ENCODE data around the gene RNF150.

Gene RNF150

GRCh38 chr4:140994015-140994414, 139.3 kb downstream of the RNF150 start:
- FAIRE-seq = no peak
- DNase-seq (ENCODE audit: insufficient read length, low spot score) = no peak

GRCh38 chr4:140993370-140993769, 139.9 kb downstream of the RNF150 start:
- FAIRE-seq (no peak), DNase-seq (ENCODE audit: insufficient read length, low spot score) (no peak)

GRCh38 chr4:140989944-140990343, 143.3 kb downstream of the RNF150 start:
- DNase-seq (ENCODE audit: insufficient read length, low spot score) = no peak
- FAIRE-seq = no peak

DNA sequence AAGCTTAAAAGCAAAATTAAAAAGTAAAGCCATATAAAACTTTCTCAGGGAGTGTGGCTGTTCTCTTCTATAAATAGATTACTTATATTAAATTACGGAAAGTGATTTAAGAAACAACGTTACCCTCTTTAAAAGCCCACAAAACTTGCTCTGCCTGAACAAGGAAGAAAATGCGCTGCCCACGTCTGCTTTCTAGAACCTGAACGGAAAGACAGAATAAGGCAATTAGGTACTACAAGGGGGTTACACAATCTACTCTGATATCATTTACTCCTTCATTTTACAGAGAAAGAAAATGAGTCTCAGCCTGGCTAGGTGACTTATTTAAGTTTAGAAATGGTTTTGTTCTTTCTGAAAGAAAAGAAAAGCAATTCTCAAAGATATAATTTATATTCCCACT, 147.2 kb downstream of the RNF150 start:
- no peak for FAIRE-seq
- DNase-seq (ENCODE audit: insufficient read length, low spot score) = no peak

DNA sequence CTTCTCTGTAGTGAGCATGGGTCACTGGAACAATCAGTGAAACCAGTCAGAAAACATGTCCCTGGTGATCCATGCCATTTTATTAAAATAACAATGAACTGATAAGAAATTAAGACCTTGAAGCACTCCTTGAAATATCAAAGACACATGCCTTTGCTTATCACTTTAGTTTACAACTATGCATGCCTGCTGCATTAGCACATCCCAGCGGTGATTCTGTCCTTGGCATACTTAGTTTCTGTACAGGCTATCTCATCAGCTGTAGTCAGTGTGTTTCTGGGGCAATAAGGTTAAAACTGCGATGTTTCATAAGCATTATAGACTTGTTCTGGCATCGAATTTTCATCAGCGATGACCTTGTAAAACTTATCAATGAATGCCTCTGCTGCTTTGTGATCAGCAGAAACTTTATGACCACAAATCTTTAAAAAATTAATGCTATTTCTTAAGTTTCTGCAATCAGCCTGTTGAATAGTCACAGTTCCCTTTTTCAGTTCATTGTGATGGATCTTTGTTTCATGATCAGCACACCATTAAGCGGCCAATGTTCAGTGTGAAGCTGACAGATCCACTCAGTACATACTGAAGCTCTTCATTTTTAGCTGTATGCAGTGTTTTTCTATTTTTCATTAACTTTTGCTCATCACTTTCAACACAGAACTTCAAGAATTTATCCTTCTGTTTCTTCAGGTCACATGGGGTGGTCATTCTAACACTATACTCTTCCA, 150.5 kb downstream of the RNF150 start:
- DNase-seq (ENCODE audit: insufficient read length, low spot score) = no peak
- no peak for FAIRE-seq

GRCh38 chr4:140980426-140981200, 152.7 kb downstream of the RNF150 start:
- no peak for FAIRE-seq
- DNase-seq (ENCODE audit: insufficient read length, low spot score) = no peak

GRCh38 chr4:140976768-140977167, 156.5 kb downstream of the RNF150 start:
- DNase-seq (ENCODE audit: insufficient read length, low spot score) (no peak), FAIRE-seq (no peak)

GRCh38 chr4:140971077-140971792, 162.0 kb downstream of the RNF150 start:
- FAIRE-seq (no peak), DNase-seq (ENCODE audit: insufficient read length, low spot score) (no peak)

DNA sequence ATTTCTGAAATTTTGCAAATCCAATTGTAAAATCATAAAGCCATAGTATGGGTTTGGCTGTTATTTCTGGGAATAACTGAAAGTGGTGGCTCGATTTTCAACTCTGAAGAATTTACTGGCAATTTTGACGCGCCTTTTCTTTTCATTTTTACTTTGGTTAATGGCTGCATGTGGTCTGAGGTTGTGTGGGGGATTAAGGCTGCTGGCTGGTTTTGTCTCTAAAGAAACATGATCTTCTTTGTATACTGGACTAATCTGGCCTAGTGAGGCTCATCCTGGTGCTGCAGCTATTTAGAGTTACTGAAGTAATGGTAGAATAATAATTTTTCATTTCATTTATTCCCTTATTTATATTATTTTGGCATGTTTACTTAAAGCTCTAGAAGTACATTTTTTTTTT, 164.0 kb downstream of the RNF150 start:
- FAIRE-seq (no peak), DNase-seq (ENCODE audit: insufficient read length, low spot score) (no peak)

- no peak for DNase-seq (ENCODE audit: insufficient read length, low spot score)
- FAIRE-seq = no peak
These were observed 164.9 kb downstream of the RNF150 start for GRCh38 chr4:140968371-140968770.

DNA sequence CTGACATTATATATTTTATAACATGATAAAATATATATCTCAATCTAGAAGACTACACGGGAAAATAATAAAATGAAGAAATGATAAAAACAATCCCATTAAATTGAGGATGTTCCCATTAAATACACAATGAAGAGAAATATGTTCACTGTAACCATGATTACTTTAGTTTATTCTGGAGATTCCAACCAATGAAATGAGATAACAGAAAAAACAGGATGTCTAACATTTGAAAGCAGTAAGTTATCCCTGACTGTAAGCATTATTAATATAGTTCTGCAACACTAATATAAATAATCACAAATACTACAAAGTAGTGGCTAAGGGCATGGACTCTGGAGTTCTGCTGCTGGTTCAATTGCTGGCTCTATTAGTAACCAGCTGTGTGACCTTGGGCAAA, 169.4 kb downstream of the RNF150 start:
- FAIRE-seq (no peak), DNase-seq (ENCODE audit: insufficient read length, low spot score) (no peak)

DNA sequence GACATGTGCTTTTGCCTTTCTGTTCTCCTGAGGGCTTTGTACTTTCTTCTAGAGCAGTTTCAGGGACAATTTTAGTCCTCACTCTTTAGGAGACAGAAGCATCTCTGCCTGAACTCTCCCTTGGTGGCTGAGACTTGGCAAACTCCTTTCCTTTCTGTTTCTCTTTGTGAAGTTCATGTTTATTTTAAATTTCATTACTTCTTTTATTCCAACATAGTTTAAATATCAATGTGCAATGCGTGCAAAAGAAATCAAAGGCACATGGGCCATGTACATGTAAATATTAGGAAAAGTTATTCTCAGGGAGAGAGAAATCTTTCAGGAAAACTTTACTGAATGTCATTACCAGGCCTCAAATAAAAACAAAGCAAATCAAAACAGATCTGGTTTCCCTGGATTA, 177.6 kb downstream of the RNF150 start:
- FAIRE-seq (no peak), DNase-seq (ENCODE audit: insufficient read length, low spot score) (no peak)

DNA sequence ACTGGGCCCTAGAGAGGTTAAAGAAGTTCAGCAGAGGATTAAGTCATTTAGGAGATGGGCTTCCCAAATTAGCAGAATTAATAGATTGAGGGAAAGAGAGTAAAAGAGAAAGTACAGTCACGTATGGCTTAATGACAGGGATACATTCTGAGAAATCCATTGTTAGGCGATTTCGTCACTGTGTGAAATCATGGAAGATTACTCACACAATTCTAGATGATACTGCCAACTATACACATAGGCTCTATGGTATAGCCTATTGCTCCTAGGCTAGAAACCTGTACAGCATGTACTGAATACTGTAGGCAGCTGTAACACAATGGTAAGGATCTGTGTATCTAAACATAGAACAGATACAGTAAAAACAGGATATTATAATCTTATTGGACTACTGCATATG, 180.6 kb downstream of the RNF150 start:
- FAIRE-seq = no peak
- DNase-seq (ENCODE audit: insufficient read length, low spot score) = no peak

DNA sequence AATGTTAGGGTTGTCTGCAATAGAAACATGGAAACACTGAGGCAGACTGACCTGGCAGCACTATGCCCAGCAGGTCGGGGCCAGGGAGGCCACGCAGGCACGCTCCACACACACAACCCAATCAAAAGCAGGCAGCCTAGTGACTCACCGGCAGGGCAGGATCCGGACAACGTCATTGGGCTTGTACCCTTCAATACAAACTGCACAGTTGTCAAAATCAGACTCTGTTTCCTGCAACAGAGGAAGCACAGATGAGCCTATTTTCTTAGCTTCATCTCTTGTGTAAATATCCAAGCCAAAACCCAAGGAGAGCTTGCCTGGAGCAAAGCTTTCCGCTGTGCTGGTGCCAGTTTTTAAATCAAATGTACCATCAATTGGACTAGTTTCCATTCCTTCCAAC, 185.8 kb downstream of the RNF150 start:
- FAIRE-seq = no peak
- no peak for DNase-seq (ENCODE audit: insufficient read length, low spot score)

GRCh38 chr4:140945106-140945505, 188.2 kb downstream of the RNF150 start:
- no peak for FAIRE-seq
- DNase-seq (ENCODE audit: insufficient read length, low spot score) = no peak

DNA sequence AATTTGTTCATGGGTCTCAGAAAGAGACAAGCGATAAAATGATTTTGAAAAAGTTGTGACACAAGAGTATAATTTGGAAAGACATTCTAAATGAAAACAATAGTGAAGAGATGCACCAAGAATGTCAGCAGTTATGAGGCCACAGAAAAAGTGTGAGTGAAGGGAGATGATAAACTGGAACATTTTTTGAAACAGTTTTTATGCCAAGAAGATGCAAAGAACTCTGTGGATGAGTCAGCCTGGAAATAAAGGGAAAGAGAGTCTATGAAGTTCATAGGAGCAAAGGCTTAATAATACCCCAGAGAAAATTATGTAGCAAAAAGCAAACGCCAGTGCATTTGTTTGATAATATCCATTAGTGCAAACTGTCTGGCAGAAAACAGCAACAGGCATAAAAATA, 188.7 kb downstream of the RNF150 start:
- FAIRE-seq (no peak), DNase-seq (ENCODE audit: insufficient read length, low spot score) (no peak)

DNA sequence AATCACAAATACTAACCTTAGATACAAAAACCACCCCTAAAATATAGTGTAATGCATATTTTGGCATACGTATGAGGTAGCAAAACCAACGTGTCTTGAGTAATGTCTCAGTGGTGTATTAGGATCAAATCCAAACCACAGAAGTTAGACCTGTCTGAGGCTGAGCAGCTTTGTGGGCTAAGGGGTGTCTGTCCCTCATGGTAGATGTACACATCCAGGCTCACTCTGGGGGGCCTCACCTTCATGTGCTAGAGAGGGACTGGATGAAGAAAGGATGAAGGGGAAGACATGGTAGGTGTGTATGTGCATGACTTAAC, 189.1 kb downstream of the RNF150 start:
- DNase-seq (ENCODE audit: insufficient read length, low spot score) = no peak
- FAIRE-seq = no peak

GRCh38 chr4:140943486-140944198, 189.6 kb downstream of the RNF150 start:
- FAIRE-seq = no peak
- DNase-seq (ENCODE audit: insufficient read length, low spot score) = no peak

- DNase-seq (ENCODE audit: insufficient read length, low spot score) (no peak), FAIRE-seq (no peak)
These were observed 192.7 kb downstream of the RNF150 start for GRCh38 chr4:140940589-140940988.

DNA sequence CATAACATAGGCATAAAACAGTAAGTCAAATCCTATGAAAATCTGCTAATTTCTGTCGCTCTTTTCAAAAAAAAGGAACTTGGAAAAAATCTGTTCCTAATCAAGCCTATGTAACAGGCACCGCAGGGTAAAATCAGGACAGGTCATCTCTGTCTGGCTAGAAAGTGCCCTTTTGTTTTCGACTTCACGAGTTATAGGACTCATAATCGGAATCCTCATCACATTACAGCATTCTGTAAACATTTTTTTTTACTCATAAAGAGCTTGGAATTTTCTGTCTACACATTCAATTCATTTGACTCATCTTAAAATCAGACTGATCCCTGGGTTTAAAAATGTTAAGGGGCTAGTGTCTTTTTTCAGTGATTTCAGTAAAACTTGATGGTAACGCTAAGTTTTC, 195.4 kb downstream of the RNF150 start:
- DNase-seq (ENCODE audit: insufficient read length, low spot score) = no peak
- no peak for FAIRE-seq

DNA sequence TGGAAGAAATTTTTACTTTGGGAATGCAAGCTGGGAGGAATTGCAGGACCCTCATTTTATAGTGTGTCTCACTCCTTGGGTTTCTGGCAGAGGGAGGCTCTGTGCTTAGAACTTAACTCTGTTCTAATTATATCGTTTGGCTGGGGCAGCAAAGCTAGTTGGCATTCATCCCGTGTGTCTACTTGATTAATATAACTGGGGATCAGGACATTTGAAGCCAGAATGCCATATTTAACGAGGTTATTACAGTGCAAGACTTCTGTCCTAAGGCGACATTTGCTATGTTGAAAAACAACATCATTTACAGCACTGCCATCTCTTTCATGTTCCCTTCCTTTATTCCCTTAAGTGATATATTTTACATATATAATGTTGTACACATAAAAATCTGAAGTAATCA, 198.0 kb downstream of the RNF150 start:
- FAIRE-seq (no peak), DNase-seq (ENCODE audit: insufficient read length, low spot score) (no peak)
